Fibroblast of lung (primary cell): ENCODE results near the gene NIPAL4.

Experiments
- EZH2 ChIP-seq: IDR thresholded peaks from 2 replicates; pipeline ENCODE4 v1.5.1; 2012; ENCODE audit warnings: low read length, control low read depth, mild to moderate bottlenecking; ENCODE audit errors: missing control alignments
- TF ChIP-seq, protein P1 (sequence below), 2 donors: IDR thresholded peaks in 1 of 2; conservative IDR thresholded peaks in 1 of 2; 1 replicate in 1 of 2; 2 replicates in 1 of 2; pipeline ENCODE4 v1.5.1; 2011 to 2012; ENCODE audit warnings: low read length in 2 of 2, control low read depth in 1 of 2, inconsistent platforms in 1 of 2, low read depth in 1 of 2, mild to moderate bottlenecking in 1 of 2

GRCh38 chr5:157479612-157480510 is 19.8 kb downstream of the NIPAL4 start:
- no peak for TF ChIP-seq EZH2
- TF ChIP-seq, protein P1, sequence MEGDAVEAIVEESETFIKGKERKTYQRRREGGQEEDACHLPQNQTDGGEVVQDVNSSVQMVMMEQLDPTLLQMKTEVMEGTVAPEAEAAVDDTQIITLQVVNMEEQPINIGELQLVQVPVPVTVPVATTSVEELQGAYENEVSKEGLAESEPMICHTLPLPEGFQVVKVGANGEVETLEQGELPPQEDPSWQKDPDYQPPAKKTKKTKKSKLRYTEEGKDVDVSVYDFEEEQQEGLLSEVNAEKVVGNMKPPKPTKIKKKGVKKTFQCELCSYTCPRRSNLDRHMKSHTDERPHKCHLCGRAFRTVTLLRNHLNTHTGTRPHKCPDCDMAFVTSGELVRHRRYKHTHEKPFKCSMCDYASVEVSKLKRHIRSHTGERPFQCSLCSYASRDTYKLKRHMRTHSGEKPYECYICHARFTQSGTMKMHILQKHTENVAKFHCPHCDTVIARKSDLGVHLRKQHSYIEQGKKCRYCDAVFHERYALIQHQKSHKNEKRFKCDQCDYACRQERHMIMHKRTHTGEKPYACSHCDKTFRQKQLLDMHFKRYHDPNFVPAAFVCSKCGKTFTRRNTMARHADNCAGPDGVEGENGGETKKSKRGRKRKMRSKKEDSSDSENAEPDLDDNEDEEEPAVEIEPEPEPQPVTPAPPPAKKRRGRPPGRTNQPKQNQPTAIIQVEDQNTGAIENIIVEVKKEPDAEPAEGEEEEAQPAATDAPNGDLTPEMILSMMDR (conservative IDR thresholded peaks at IDR 0.05 in 1 of 2, IDR thresholded peaks at IDR 0.05 in 1 of 2; ENCODE audit: low read depth in 1 of 2, low read length in 2 of 2) = no peak
